Adrenal gland (tissue), 12 donors: ENCODE measurements around the gene GPATCH3. TPM values are rescaled to one million over a fixed set of nuclear protein-coding genes. Genes with fewer than 3 reads are reported as not detected.
A peak's percentile ranks its signal among the peaks of the same experiment; 100 is the strongest.

Experiments
- DNase-seq, 7 donors: peaks; one replicate each; pipeline ENCODE4 v3.0.0-alpha.2; 2019 to 2020
- H3K27ac ChIP-seq, 5 donors: fragments of 200-600 bp; sonication (generic) in 4 of 5; 1 replicate in 3 of 5; 2 replicates in 2 of 5; pipeline versions ENCODE4 v1.5.1 to v1.8.0; 2016 to 2020; ENCODE audit warnings: mild to moderate bottlenecking in 1 of 5
- H3K27me3 ChIP-seq: fragments of 200-600 bp; 2 replicates; pipeline ENCODE4 v1.8.0; 2021
- H3K36me3 ChIP-seq, 2 donors: fragments of 200-600 bp; replicated peaks in 1 of 2; 1 replicate in 1 of 2; 2 replicates in 1 of 2; pipeline versions ENCODE4 v1.5.1 to v1.8.0; 2018 to 2022
- H3K4me1 ChIP-seq, 2 donors: fragments of 200-600 bp; replicated peaks in 1 of 2; 1 replicate in 1 of 2; 2 replicates in 1 of 2; pipeline versions ENCODE4 v1.5.1 to v1.8.0; 2018 to 2021
- H3K4me3 ChIP-seq, 4 donors: fragments of 200-600 bp; sonication (generic) in 3 of 4; one replicate each; pipeline ENCODE4 v1.5.1; 2016 to 2018
- H3K9me3 ChIP-seq, 3 donors: fragments of 200-600 bp; sonication (generic) in 1 of 3; replicated peaks in 1 of 3; 1 replicate in 2 of 3; 2 replicates in 1 of 3; pipeline versions ENCODE4 v1.5.1 to v1.8.0; 2016 to 2021
- POLR2A ChIP-seq, 2 donors: fragments of 450-650 bp; IDR thresholded peaks; one replicate each; pipeline ENCODE4 v1.6.1; 2017; ENCODE audit warnings: antibody characterized with exemption in 2 of 2, mild to moderate bottlenecking in 2 of 2, moderate library complexity in 1 of 2
- WGBS, 4 donors: extraction: QIAGEN DNeasy Blood & Tissue Kit in 2 of 4; methylation state at CpG; one replicate each; pipeline versions ENCODE4 v1.1.5 to v1.1.7; 2013 to 2017; 5-methylcytosine and 5-hydroxymethylcytosine counted together
- intact Hi-C, 2 donors: fragments of 100-400 bp; cut with DNase I; formaldehyde crosslinking; loops; one replicate each; pipeline versions ENCODE4 v1.14.1 to v1.15.0; 2022 to 2023
- polyA plus RNA-seq, 3 donors: library from polyadenylated mRNA; stranded (reverse); fragments of 200-250 nt in 2 of 3; fragments of 350-450 nt in 1 of 3; fragmentation: Illumina TruSeq in 1 of 3; extraction: RNeasy Lipid Tissue Mini Kit (QIAGEN cat#74804) in 1 of 3; gene quantifications; one replicate each; pipeline ENCODE4 v1.2.3, GENCODE V29; 2013 to 2014
- total RNA-seq, 9 donors: library from RNA; depleted of rRNA in 4 of 9; stranded (reverse); fragments of >200 nt in 4 of 9; fragments of 120-200 nt in 1 of 9; fragmentation: NEBNext Ultra II Directional in 1 of 9; extraction: Animal tissue kit (Norgen Biotek cat#: 25700) in 1 of 9; gene quantifications; one replicate each; pipeline versions ENCODE4 v1.1.0 to v1.2.4, GENCODE V29; 2013 to 2023
- TF ChIP-seq, protein P1 (sequence below), 6 experiments: fragments of 450-650 bp in 4 of 6; fragments of 200-600 bp in 2 of 6; sonication (generic) in 1 of 6; IDR thresholded peaks; 1 replicate in 5 of 6; 2 replicates in 1 of 6; pipeline versions ENCODE4 v1.5.1 to v1.8.0; 2016 to 2021; ENCODE audit warnings: antibody characterized with exemption in 6 of 6, mild to moderate bottlenecking in 2 of 6, moderate library complexity in 1 of 6
- donor health status: healthy with polysubstance abuse.
- donor health status: Bipolar disorder and iron deficiency.
- donor health status: DM: yes; HTN: yes; CAD: no.
- donor health status: DM: no; HTN: no; CAD: no.
- donor health status: DM: no; HTN: no; CAD: no.
- donor health status: DM: yes; HTN: yes; CAD: no.

GPATCH3 gene
- total and polyA plus RNA-seq, 12 donors: 9.2 to 36.7 (median 15.7) TPM

- H3K36me3 ChIP-seq: peaks cover 0 to 57% of the 10 kb centered on the region in 2 donors
- no peaks in the 10 kb centered on the region for H3K27me3 ChIP-seq
- no peaks in the 10 kb centered on the region for H3K9me3 ChIP-seq
- H3K4me3 ChIP-seq: no peak overlapping the region
- H3K27ac ChIP-seq: peak overlapping the region in 4 of 5 donors; percentile 46 to 81 (median 63)
- DNase-seq: peak in 4 of 7 donors; percentile 40 to 62 (median 55)
- TF ChIP-seq, protein P1, sequence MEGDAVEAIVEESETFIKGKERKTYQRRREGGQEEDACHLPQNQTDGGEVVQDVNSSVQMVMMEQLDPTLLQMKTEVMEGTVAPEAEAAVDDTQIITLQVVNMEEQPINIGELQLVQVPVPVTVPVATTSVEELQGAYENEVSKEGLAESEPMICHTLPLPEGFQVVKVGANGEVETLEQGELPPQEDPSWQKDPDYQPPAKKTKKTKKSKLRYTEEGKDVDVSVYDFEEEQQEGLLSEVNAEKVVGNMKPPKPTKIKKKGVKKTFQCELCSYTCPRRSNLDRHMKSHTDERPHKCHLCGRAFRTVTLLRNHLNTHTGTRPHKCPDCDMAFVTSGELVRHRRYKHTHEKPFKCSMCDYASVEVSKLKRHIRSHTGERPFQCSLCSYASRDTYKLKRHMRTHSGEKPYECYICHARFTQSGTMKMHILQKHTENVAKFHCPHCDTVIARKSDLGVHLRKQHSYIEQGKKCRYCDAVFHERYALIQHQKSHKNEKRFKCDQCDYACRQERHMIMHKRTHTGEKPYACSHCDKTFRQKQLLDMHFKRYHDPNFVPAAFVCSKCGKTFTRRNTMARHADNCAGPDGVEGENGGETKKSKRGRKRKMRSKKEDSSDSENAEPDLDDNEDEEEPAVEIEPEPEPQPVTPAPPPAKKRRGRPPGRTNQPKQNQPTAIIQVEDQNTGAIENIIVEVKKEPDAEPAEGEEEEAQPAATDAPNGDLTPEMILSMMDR (IDR thresholded peaks at IDR 0.05): no peak
- TF ChIP-seq POLR2A (IDR thresholded peaks at IDR 0.05): no peak
- peaks cover 19 to 25% of the 10 kb centered on the region in 2 donors for H3K4me1 ChIP-seq
- whole genome bisulfite sequencing, 4 donors: 53 to 69% (median 59%) methylated on average over 2 to 4 of the region's 4 CpGs
- intact Hi-C loops: no loop called here
Observed at GRCh38 chr1:26946270-26946669, 46.0 kb upstream of the GPATCH3 start.

DNA sequence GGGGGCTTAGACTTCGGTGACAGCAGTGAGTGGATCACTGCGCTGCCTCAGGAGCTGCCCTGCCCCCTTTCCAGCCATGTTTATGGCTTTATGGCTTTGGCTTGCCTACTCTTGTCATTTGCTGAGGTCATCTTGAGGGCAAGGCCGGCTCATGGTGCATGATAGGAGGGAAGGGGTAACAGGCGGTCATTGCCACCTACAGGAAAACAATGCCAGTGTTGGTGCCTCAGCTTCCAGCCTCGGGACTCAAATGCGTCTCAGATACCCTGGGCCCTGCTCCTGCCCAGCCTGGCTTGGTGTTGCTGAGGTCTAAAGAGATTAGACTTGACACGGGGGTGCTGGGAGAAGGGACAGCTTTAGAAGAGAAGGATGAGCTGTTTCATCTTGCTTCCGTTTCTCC is 45.5 kb upstream of the GPATCH3 start:
- Histone ChIP-seq H3K4me3 (no peak overlapping the region), H3K27ac (peak overlapping the region in 4 of 5 donors; percentile 46 to 81 (median 63)), H3K9me3 (no peaks in the 10 kb centered on the region), H3K27me3 (no peaks in the 10 kb centered on the region), H3K4me1 (peaks cover 19 to 25% of the 10 kb centered on the region in 2 donors), H3K36me3 (peaks cover 0 to 61% of the 10 kb centered on the region in 2 donors)
- TF ChIP-seq, protein P1 (IDR thresholded peaks at IDR 0.05): no peak
- TF ChIP-seq POLR2A (IDR thresholded peaks at IDR 0.05): peak in 1 of 2 donors; percentile 52
- intact Hi-C loops: no loop called here
- 28 to 70% (median 46%) methylated on average over 6 to 8 of the region's 8 CpGs for WGBS, 4 donors
- peak; percentile 55 to 87 (median 82) for DNase-seq

DNA sequence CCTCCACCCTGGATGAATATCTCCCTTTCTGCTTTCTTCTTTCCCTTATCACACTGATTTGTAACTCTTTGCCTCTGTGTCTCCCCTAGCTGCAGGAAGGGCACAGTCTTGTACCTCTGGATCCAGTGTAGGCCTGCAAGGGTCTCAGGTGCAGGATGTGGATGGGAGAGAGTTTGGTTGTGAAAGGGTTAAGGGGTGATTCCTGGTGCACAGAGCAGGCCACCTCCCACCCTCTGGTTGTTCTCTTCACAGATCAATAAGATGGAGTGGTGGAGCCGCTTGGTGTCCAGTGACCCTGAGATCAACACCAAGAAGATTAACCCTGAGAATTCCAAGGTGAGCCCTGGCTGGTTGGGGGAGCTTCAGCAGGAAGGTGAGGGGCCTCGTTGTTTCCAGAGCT is 44.9 kb upstream of the GPATCH3 start:
- no peak for TF ChIP-seq POLR2A (IDR thresholded peaks at IDR 0.05)
- TF ChIP-seq, protein P1 (IDR thresholded peaks at IDR 0.05): no peak
- Histone ChIP-seq H3K4me3 (no peak overlapping the region), H3K27ac (peak overlapping the region in 4 of 5 donors; percentile 36 to 81 (median 63)), H3K9me3 (no peaks in the 10 kb centered on the region), H3K27me3 (no peaks in the 10 kb centered on the region), H3K4me1 (peaks cover 19 to 25% of the 10 kb centered on the region in 2 donors), H3K36me3 (peaks cover 0 to 61% of the 10 kb centered on the region in 2 donors)
- DNase-seq: no peak
- 29 to 43% (median 39%) methylated on average over 1 to 2 of the region's 2 CpGs for WGBS, 4 donors
- intact Hi-C loops: no loop called here

DNA sequence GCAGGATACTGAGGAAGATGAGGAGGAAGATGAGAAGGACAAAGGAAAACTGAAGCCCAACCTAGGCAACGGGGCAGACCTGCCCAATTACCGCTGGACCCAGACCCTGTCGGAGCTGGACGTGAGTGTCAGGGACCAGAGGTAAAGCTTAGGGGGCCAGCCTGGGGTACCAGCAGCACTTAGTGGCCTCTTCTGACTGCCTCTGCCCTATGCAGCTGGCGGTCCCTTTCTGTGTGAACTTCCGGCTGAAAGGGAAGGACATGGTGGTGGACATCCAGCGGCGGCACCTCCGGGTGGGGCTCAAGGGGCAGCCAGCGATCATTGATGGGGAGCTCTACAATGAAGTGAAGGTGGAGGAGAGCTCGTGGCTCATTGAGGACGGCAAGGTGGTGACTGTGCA is 42.4 kb upstream of the GPATCH3 start:
- Histone ChIP-seq H3K4me3 (no peak overlapping the region), H3K9me3 (no peaks in the 10 kb centered on the region), H3K27ac (no peak overlapping the region), H3K36me3 (peaks cover 0 to 61% of the 10 kb centered on the region in 2 donors), H3K27me3 (no peaks in the 10 kb centered on the region), H3K4me1 (peaks cover 24 to 32% of the 10 kb centered on the region in 2 donors)
- no peak for DNase-seq
- 93 to 96% (median 95%) methylated on average over 10 to 12 of the region's 12 CpGs for WGBS, 4 donors
- no peak for TF ChIP-seq POLR2A (IDR thresholded peaks at IDR 0.05)
- TF ChIP-seq, protein P1 (IDR thresholded peaks at IDR 0.05): no peak
- intact Hi-C loops: no loop called here
